Immature natural killer cell (primary cell): ENCODE measurements around the gene TSHZ2. TPM values are rescaled to one million over a fixed set of nuclear protein-coding genes. Genes with fewer than 3 reads are reported as not detected.

Experiments used
- DNase-seq, 3 donors: peaks; one replicate each; pipeline ENCODE4 v3.0.0; 2022; ENCODE audit warnings: mixed read lengths in 1 of 3
- H3K27ac Mint-ChIP-seq, 6 donors: one replicate each; pipeline ENCODE4 v1.8.0; 2020; ENCODE audit warnings: mixed read lengths in 6 of 6, mild to moderate bottlenecking in 5 of 6, inconsistent platforms in 4 of 6, moderate library complexity in 3 of 6
- H3K27me3 Mint-ChIP-seq, 3 donors: one replicate each; pipeline ENCODE4 v1.8.0; 2020 to 2021; ENCODE audit warnings: low read depth in 3 of 3, mild to moderate bottlenecking in 3 of 3, mixed read lengths in 3 of 3, moderate library complexity in 3 of 3, inconsistent platforms in 1 of 3
- H3K36me3 Mint-ChIP-seq, 3 donors: one replicate each; pipeline ENCODE4 v1.8.0; 2020; ENCODE audit warnings: mixed read lengths in 3 of 3, inconsistent platforms in 2 of 3, mild to moderate bottlenecking in 2 of 3
- H3K4me1 Mint-ChIP-seq, 2 donors: one replicate each; pipeline ENCODE4 v1.8.0; 2020; ENCODE audit warnings: inconsistent platforms in 2 of 2, mild to moderate bottlenecking in 2 of 2, mixed read lengths in 2 of 2, moderate library complexity in 1 of 2
- H3K4me3 Mint-ChIP-seq, 5 donors: one replicate each; pipeline ENCODE4 v1.8.0; 2020; ENCODE audit warnings: mild to moderate bottlenecking in 5 of 5, mixed read lengths in 5 of 5, inconsistent platforms in 3 of 5, moderate library complexity in 3 of 5
- H3K9me3 Mint-ChIP-seq, 6 donors: one replicate each; pipeline ENCODE4 v1.8.0; 2020; ENCODE audit warnings: mild to moderate bottlenecking in 6 of 6, mixed read lengths in 6 of 6, inconsistent platforms in 4 of 6, moderate library complexity in 3 of 6
- polyA plus RNA-seq, 3 donors: library from polyadenylated mRNA; unstranded; fragments of 300-500 nt; fragmentation: Illumina TruSeq; gene quantifications; one replicate each; pipeline ENCODE4 v1.2.3, GENCODE V29; 2021

Gene TSHZ2
- polyA plus RNA-seq, 3 donors from 2014 or later = not detected

- DNase-seq = no peak
- H3K27ac Mint-ChIP-seq = no peak overlapping the region
- H3K27me3 Mint-ChIP-seq = peaks cover 2 to 4% (median 2%) of the 10 kb centered on the region in 3 donors
- no peaks in the 10 kb centered on the region for H3K36me3 Mint-ChIP-seq
- no peaks in the 10 kb centered on the region for H3K4me1 Mint-ChIP-seq
- peaks cover 0 to 3% (median 0%) of the 10 kb centered on the region in 6 donors for H3K9me3 Mint-ChIP-seq
- H3K4me3 Mint-ChIP-seq = no peak overlapping the region
These were observed 83.4 kb downstream of the TSHZ2 start for GRCh38 chr20:53055367-53056067.

GRCh38 chr20:53057579-53057978, 85.4 kb downstream of the TSHZ2 start:
- H3K27ac Mint-ChIP-seq = no peak overlapping the region
- no peaks in the 10 kb centered on the region for H3K4me1 Mint-ChIP-seq
- no peak overlapping the region for H3K4me3 Mint-ChIP-seq
- peaks cover 2 to 4% (median 2%) of the 10 kb centered on the region in 3 donors for H3K27me3 Mint-ChIP-seq
- H3K9me3 Mint-ChIP-seq = peaks cover 0 to 3% (median 0%) of the 10 kb centered on the region in 6 donors
- H3K36me3 Mint-ChIP-seq = no peaks in the 10 kb centered on the region
- no peak for DNase-seq

DNA sequence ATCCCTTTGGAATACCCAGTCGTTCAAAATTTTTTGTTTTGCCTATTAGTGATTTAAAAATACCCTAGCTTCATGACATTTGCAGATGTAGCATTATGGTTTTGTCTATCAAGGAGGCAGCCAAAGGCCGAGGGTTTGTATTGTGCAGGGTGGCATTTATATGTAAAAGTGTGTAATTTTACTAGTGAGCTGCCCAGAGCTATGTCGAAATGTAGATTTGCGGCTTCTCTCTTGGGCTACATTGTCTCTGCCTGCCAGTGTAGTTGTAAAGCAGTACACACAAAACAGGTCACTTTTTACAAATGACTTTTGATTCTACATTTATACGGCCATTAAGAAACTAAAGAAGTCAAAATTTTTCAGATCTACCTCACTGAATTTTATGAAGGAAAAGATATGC, 87.7 kb downstream of the TSHZ2 start:
- Mint-ChIP-seq H3K27ac (no peak overlapping the region), H3K36me3 (no peaks in the 10 kb centered on the region), H3K9me3 (peaks cover 0 to 3% (median 0%) of the 10 kb centered on the region in 6 donors), H3K27me3 (peaks cover 2 to 5% (median 5%) of the 10 kb centered on the region in 3 donors), H3K4me1 (no peaks in the 10 kb centered on the region), H3K4me3 (no peak overlapping the region)
- DNase-seq = no peak

DNA sequence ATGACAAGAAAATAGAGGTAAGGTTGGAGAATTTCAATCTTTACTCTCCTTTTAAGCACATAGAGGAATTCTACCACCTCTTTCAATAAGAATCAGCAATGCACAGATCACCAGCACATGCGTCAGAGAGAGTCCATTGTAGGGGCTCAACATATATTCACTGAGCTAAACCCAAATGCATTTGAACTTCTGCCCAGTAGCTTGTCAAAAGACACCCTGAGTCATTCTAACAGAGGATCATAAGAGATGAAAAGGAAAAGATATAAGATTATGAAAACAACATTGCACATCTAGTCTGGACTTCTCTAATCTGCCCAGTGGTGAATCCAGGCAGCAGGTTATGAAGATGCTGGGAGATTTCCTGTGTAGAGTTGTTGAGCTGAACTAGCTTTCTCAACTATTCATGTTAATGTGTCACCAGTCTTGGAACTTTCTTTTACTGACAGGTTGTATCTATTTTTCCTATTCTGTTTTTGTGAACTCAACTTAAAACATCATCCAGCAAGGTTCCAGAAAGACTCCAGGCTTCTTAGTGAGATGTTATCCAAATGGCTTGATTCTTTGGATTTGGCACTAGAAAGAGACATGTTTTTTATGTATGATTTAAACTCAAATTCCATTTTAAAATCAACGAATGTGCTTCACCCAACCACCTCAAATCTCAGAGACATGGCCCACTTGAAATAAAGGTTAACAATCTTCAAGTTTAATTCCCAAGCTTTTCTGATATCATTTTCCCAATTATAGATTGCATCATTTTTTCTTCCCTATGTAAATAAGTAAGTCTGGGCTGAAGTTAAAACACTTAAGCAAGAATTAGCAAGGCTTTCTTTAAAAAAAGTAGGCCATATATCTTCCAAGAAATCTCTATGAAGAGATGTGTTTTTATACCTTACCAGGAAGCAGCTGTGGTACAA, 89.3 kb downstream of the TSHZ2 start:
- H3K27me3 Mint-ChIP-seq = peaks cover 2 to 5% (median 5%) of the 10 kb centered on the region in 3 donors
- no peak overlapping the region for H3K4me3 Mint-ChIP-seq
- DNase-seq = no peak
- H3K4me1 Mint-ChIP-seq = no peaks in the 10 kb centered on the region
- H3K27ac Mint-ChIP-seq = no peak overlapping the region
- H3K36me3 Mint-ChIP-seq = no peaks in the 10 kb centered on the region
- peaks cover 0 to 3% (median 0%) of the 10 kb centered on the region in 6 donors for H3K9me3 Mint-ChIP-seq

DNA sequence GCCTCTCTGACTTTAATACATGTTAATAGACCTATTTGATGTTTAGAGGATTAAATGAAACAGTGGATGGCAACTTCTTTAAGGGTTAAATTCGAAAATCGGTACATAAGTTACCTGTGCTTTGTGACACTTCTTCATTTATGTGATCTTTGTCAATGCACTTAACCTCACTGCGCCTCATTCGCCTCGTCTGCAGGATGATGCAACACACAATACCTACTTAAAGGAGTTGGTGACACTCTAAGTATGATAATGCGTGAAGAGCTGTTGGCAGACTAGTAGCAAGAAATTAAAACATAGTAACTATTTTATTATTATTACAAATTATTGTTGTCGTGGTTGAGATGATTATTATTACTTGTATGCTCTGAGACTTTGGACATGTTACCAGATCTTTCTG, 92.8 kb downstream of the TSHZ2 start:
- peaks cover 0 to 2% (median 0%) of the 10 kb centered on the region in 6 donors for H3K9me3 Mint-ChIP-seq
- H3K27ac Mint-ChIP-seq = no peak overlapping the region
- no peak for DNase-seq
- H3K4me3 Mint-ChIP-seq = no peak overlapping the region
- H3K4me1 Mint-ChIP-seq = no peaks in the 10 kb centered on the region
- no peaks in the 10 kb centered on the region for H3K36me3 Mint-ChIP-seq
- peaks cover 3 to 12% (median 4%) of the 10 kb centered on the region in 3 donors for H3K27me3 Mint-ChIP-seq

DNA sequence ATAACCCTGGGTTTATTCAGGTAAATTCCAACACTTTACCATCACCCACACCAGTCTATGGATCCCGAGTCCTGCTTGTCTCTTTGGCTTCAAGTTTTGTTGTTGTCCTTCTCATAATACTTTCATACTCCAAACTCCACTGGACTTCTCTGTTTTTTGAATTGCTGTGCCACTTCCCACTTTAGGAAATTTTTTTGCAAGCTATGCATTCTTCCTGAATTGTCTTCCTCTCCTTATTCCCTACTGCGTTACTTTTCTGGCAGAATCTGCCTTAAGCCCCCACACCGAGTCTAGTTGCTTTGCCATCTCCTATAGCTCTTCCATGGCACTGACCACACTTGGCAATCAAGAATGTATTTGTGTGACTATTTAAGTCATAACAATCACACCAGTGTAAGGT, 96.1 kb downstream of the TSHZ2 start:
- H3K27me3 Mint-ChIP-seq = peaks cover 3 to 18% (median 4%) of the 10 kb centered on the region in 3 donors
- no peaks in the 10 kb centered on the region for H3K4me1 Mint-ChIP-seq
- H3K4me3 Mint-ChIP-seq = no peak overlapping the region
- H3K27ac Mint-ChIP-seq = no peak overlapping the region
- no peaks in the 10 kb centered on the region for H3K36me3 Mint-ChIP-seq
- no peak for DNase-seq
- peaks cover 0 to 5% (median 0%) of the 10 kb centered on the region in 6 donors for H3K9me3 Mint-ChIP-seq

DNA sequence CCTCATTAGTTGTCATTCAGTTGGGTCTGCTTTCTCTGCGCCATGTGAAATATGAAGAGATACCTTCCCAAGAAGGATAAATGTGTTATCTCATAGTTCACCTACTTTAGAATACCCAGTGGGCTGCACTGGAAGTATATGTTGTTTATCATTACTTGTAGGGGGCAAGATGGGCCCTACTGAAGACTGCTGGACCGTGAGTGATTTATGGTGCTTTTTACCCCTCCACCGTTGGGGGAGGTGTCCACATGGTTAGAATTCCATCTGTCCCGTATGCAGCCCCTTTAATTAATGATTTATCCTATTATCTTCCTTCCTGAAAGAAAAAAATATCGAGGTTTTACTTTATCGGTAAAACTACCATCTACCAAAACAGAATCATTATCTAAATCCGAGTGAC, 97.0 kb downstream of the TSHZ2 start:
- no peaks in the 10 kb centered on the region for H3K4me1 Mint-ChIP-seq
- peaks cover 0 to 19% (median 2%) of the 10 kb centered on the region in 3 donors for H3K27me3 Mint-ChIP-seq
- peaks cover 0 to 5% (median 0%) of the 10 kb centered on the region in 6 donors for H3K9me3 Mint-ChIP-seq
- H3K27ac Mint-ChIP-seq = no peak overlapping the region
- no peak overlapping the region for H3K4me3 Mint-ChIP-seq
- no peaks in the 10 kb centered on the region for H3K36me3 Mint-ChIP-seq
- DNase-seq = no peak

- no peaks in the 10 kb centered on the region for H3K4me1 Mint-ChIP-seq
- no peaks in the 10 kb centered on the region for H3K36me3 Mint-ChIP-seq
- peaks cover 0 to 5% (median 0%) of the 10 kb centered on the region in 6 donors for H3K9me3 Mint-ChIP-seq
- peaks cover 0 to 19% (median 2%) of the 10 kb centered on the region in 3 donors for H3K27me3 Mint-ChIP-seq
- no peak overlapping the region for H3K27ac Mint-ChIP-seq
- DNase-seq = no peak
- H3K4me3 Mint-ChIP-seq = no peak overlapping the region
These were observed 98.1 kb downstream of the TSHZ2 start for GRCh38 chr20:53070224-53070623.

DNA sequence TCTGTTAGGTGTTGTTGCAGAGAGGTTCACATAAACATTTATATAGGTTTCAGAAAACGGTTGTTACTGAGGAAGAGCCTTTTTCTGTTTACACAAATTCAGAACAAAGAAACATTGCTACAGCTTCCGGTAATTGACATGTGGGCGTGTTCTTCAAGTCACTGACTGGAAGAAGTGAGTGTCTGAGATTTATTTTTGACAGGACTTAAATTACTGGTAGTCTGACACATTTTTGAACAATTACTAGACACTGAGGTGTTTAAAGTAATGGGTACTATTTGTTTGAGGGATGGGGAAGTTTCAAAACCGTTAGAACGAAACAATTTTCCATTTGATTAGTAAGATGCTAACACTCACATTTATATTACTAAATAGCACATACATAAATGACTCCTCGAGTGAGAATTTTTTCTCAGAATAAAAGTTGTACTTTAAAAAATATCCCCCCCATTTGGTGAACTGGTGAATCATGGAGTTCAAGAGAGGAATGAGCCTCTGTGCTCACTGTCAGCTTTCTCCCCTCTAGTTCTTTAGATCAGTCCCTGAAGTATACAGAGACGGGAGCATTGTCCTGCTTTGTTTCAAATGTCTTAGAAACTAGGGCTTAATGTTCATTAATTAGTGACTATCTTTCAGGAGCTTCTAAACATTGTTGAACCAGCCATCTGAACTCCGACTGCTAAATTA, 98.7 kb downstream of the TSHZ2 start:
- H3K4me3 Mint-ChIP-seq = no peak overlapping the region
- peaks cover 0 to 5% (median 0%) of the 10 kb centered on the region in 6 donors for H3K9me3 Mint-ChIP-seq
- no peak for DNase-seq
- H3K27ac Mint-ChIP-seq = no peak overlapping the region
- no peaks in the 10 kb centered on the region for H3K4me1 Mint-ChIP-seq
- H3K27me3 Mint-ChIP-seq = peaks cover 0 to 19% (median 2%) of the 10 kb centered on the region in 3 donors
- H3K36me3 Mint-ChIP-seq = no peaks in the 10 kb centered on the region

DNA sequence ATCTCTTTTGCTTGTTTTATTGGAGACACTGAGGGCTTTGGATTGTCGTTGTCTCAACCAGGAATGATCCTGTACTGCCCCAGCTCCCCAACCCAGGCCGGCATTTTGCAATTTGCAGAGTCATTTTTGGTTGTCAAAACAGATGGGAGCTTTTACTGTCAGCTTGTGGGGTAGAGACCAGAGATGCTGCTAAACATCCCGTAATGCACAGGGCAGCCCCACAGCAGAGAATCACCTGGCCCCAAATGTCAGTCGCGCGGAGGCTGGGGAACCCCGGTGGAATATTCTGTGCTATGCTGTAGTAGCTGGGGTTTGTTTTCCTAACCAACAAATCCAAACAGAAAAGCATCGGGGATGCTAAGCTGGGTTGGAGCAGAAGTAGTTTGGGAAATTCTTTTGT, 99.7 kb downstream of the TSHZ2 start:
- no peak overlapping the region for H3K4me3 Mint-ChIP-seq
- H3K4me1 Mint-ChIP-seq = no peaks in the 10 kb centered on the region
- DNase-seq = no peak

GRCh38 chr20:53072923-53073579, 100.9 kb downstream of the TSHZ2 start:
- peaks cover 0 to 5% (median 0%) of the 10 kb centered on the region in 6 donors for H3K9me3 Mint-ChIP-seq
- H3K4me1 Mint-ChIP-seq = no peaks in the 10 kb centered on the region
- DNase-seq = no peak
- peaks cover 0 to 18% (median 0%) of the 10 kb centered on the region in 3 donors for H3K27me3 Mint-ChIP-seq
- H3K27ac Mint-ChIP-seq = no peak overlapping the region
- H3K36me3 Mint-ChIP-seq = no peaks in the 10 kb centered on the region
- H3K4me3 Mint-ChIP-seq = no peak overlapping the region

More for the DNA sequence above, 99.7 kb downstream of the TSHZ2 start:
- Mint-ChIP-seq H3K27ac (no peak overlapping the region), H3K36me3 (no peaks in the 10 kb centered on the region), H3K27me3 (peaks cover 0 to 19% (median under 1%) of the 10 kb centered on the region in 3 donors), H3K9me3 (peaks cover 0 to 5% (median 0%) of the 10 kb centered on the region in 6 donors)

GRCh38 chr20:53073636-53074415, 101.7 kb downstream of the TSHZ2 start:
- H3K27ac Mint-ChIP-seq = no peak overlapping the region
- no peaks in the 10 kb centered on the region for H3K4me1 Mint-ChIP-seq
- H3K9me3 Mint-ChIP-seq = peaks cover 0 to 3% (median 0%) of the 10 kb centered on the region in 6 donors
- H3K4me3 Mint-ChIP-seq = no peak overlapping the region
- DNase-seq = no peak
- no peaks in the 10 kb centered on the region for H3K36me3 Mint-ChIP-seq
- H3K27me3 Mint-ChIP-seq = peaks cover 0 to 14% (median 0%) of the 10 kb centered on the region in 3 donors
